Astrocyte (in vitro differentiated cells and primary cell): Measurements from ENCODE around the gene CTSE.
"Not testable (repeated sequence)": the region's sequence is repeated elsewhere in the genome, so short reads cannot be mapped to it uniquely, and the experiment has no call there.

ENCODE experiments used
- EZH2 ChIP-seq: IDR thresholded peaks from 2 replicates; pipeline ENCODE4 v1.6.1; 2012; ENCODE audit warnings: mild to moderate bottlenecking, low read length, inconsistent platforms; ENCODE audit not compliant: insufficient read depth
- TF ChIP-seq, protein P1 (sequence below): IDR thresholded peaks from 2 replicates; pipeline ENCODE4 v1.5.1; 2011; ENCODE audit warnings: low read depth, mild to moderate bottlenecking, inconsistent platforms, low read length, moderate library complexity; ENCODE audit not compliant: insufficient read depth

GRCh38 chr1:206064001-206064400 is 40.3 kb upstream of the CTSE start:
- TF ChIP-seq, protein P1, sequence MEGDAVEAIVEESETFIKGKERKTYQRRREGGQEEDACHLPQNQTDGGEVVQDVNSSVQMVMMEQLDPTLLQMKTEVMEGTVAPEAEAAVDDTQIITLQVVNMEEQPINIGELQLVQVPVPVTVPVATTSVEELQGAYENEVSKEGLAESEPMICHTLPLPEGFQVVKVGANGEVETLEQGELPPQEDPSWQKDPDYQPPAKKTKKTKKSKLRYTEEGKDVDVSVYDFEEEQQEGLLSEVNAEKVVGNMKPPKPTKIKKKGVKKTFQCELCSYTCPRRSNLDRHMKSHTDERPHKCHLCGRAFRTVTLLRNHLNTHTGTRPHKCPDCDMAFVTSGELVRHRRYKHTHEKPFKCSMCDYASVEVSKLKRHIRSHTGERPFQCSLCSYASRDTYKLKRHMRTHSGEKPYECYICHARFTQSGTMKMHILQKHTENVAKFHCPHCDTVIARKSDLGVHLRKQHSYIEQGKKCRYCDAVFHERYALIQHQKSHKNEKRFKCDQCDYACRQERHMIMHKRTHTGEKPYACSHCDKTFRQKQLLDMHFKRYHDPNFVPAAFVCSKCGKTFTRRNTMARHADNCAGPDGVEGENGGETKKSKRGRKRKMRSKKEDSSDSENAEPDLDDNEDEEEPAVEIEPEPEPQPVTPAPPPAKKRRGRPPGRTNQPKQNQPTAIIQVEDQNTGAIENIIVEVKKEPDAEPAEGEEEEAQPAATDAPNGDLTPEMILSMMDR, result not testable (repeated sequence)
- TF ChIP-seq EZH2, result not testable (repeated sequence)
